ENCODE measurements around the gene CELF4.
A peak's percentile ranks its signal among the peaks of the same experiment; 100 is the strongest.

The CELF4 gene

GRCh38 chr18:37590346-37590745, 24.7 kb upstream of the CELF4 start:
- no CpG with 5 or more reads among the region's 1 CpG for WGBS (ENCODE audit: insufficient coverage, insufficient read length)

GRCh38 chr18:37588289-37588688, 22.7 kb upstream of the CELF4 start:
- no peaks in the 10 kb centered on the region for H3K36me3 ChIP-seq (ENCODE audit: control insufficient read depth, insufficient read depth, low read length)
- no CpG with 5 or more reads among the region's 2 CpGs for WGBS (ENCODE audit: insufficient coverage, insufficient read length)
- no peak overlapping the region for H3K27ac ChIP-seq (ENCODE audit: low read length)
- H3K9me3 ChIP-seq (ENCODE audit: control insufficient read depth, insufficient read depth, low read length) = no peaks in the 10 kb centered on the region
- H3K4me1 ChIP-seq (ENCODE audit: control insufficient read depth, insufficient read depth, low read length) = peaks cover 7% of the 10 kb centered on the region; the same call in 1 of the 2 replicates
- H3K4me3 ChIP-seq (ENCODE audit: low read length) = no peak overlapping the region
- H3K27me3 ChIP-seq (ENCODE audit: control insufficient read depth, insufficient read depth, low read length) = no peaks in the 10 kb centered on the region
- no peak for DNase-seq (ENCODE audit: low read depth, low spot score)

More at GRCh38 chr18:37590346-37590745, 24.7 kb upstream of the CELF4 start:
- DNase-seq (ENCODE audit: low read depth, low spot score) = no peak
- H3K4me1 ChIP-seq (ENCODE audit: control insufficient read depth, insufficient read depth, low read length) = peaks cover 5% of the 10 kb centered on the region; the same call in 1 of the 2 replicates
- H3K27ac ChIP-seq (ENCODE audit: low read length) = no peak overlapping the region
- H3K9me3 ChIP-seq (ENCODE audit: control insufficient read depth, insufficient read depth, low read length) = no peaks in the 10 kb centered on the region
- no peak overlapping the region for H3K4me3 ChIP-seq (ENCODE audit: low read length)
- no peaks in the 10 kb centered on the region for H3K36me3 ChIP-seq (ENCODE audit: control insufficient read depth, insufficient read depth, low read length)
- H3K27me3 ChIP-seq (ENCODE audit: control insufficient read depth, insufficient read depth, low read length) = no peaks in the 10 kb centered on the region

- no peaks in the 10 kb centered on the region for H3K36me3 ChIP-seq (ENCODE audit: control insufficient read depth, insufficient read depth, low read length)
- no peaks in the 10 kb centered on the region for H3K27me3 ChIP-seq (ENCODE audit: control insufficient read depth, insufficient read depth, low read length)
- DNase-seq (ENCODE audit: low read depth, low spot score) = no peak
- no CpG with 5 or more reads among the region's 8 CpGs for WGBS (ENCODE audit: insufficient coverage, insufficient read length)
- H3K9me3 ChIP-seq (ENCODE audit: control insufficient read depth, insufficient read depth, low read length) = no peaks in the 10 kb centered on the region
- peaks cover 7% of the 10 kb centered on the region; the same call in 1 of the 2 replicates for H3K4me1 ChIP-seq (ENCODE audit: control insufficient read depth, insufficient read depth, low read length)
- no peak overlapping the region for H3K4me3 ChIP-seq (ENCODE audit: low read length)
- no peak overlapping the region for H3K27ac ChIP-seq (ENCODE audit: low read length)
These were observed 21.1 kb upstream of the CELF4 start for GRCh38 chr18:37586656-37587225.

GRCh38 chr18:37584952-37585695, 19.5 kb upstream of the CELF4 start:
- Histone ChIP-seq H3K9me3 (ENCODE audit: control insufficient read depth, insufficient read depth, low read length) (no peaks in the 10 kb centered on the region), H3K27me3 (ENCODE audit: control insufficient read depth, insufficient read depth, low read length) (no peaks in the 10 kb centered on the region), H3K4me3 (ENCODE audit: low read length) (no peak overlapping the region), H3K36me3 (ENCODE audit: control insufficient read depth, insufficient read depth, low read length) (no peaks in the 10 kb centered on the region), H3K4me1 (ENCODE audit: control insufficient read depth, insufficient read depth, low read length) (peaks cover 7% of the 10 kb centered on the region; the same call in 1 of the 2 replicates), H3K27ac (ENCODE audit: low read length) (no peak overlapping the region)
- no CpG with 5 or more reads among the region's 7 CpGs for WGBS (ENCODE audit: insufficient coverage, insufficient read length)
- DNase-seq (ENCODE audit: low read depth, low spot score) = no peak

- Histone ChIP-seq H3K27me3 (ENCODE audit: control insufficient read depth, insufficient read depth, low read length) (no peaks in the 10 kb centered on the region), H3K36me3 (ENCODE audit: control insufficient read depth, insufficient read depth, low read length) (no peaks in the 10 kb centered on the region), H3K9me3 (ENCODE audit: control insufficient read depth, insufficient read depth, low read length) (no peaks in the 10 kb centered on the region), H3K27ac (ENCODE audit: low read length) (no peak overlapping the region), H3K4me3 (ENCODE audit: low read length) (no peak overlapping the region), H3K4me1 (ENCODE audit: control insufficient read depth, insufficient read depth, low read length) (peaks cover 7% of the 10 kb centered on the region; the same call in 1 of the 2 replicates)
- WGBS (ENCODE audit: insufficient coverage, insufficient read length) = no CpG with 5 or more reads among the region's 3 CpGs
- DNase-seq (ENCODE audit: low read depth, low spot score) = no peak
These were observed 18.6 kb upstream of the CELF4 start for GRCh38 chr18:37584217-37584616.

- Histone ChIP-seq H3K9me3 (ENCODE audit: control insufficient read depth, insufficient read depth, low read length) (no peaks in the 10 kb centered on the region), H3K36me3 (ENCODE audit: control insufficient read depth, insufficient read depth, low read length) (no peaks in the 10 kb centered on the region), H3K4me1 (ENCODE audit: control insufficient read depth, insufficient read depth, low read length) (peaks cover 18% of the 10 kb centered on the region), H3K27me3 (ENCODE audit: control insufficient read depth, insufficient read depth, low read length) (no peaks in the 10 kb centered on the region), H3K27ac (ENCODE audit: low read length) (no peak overlapping the region), H3K4me3 (ENCODE audit: low read length) (no peak overlapping the region)
- no peak for DNase-seq (ENCODE audit: low read depth, low spot score)
- WGBS (ENCODE audit: insufficient coverage, insufficient read length) = no CpG with 5 or more reads among the region's 2 CpGs
These were observed 16.7 kb upstream of the CELF4 start for GRCh38 chr18:37582261-37582660.

GRCh38 chr18:37578886-37579513, 13.4 kb upstream of the CELF4 start:
- Histone ChIP-seq H3K9me3 (ENCODE audit: control insufficient read depth, insufficient read depth, low read length) (no peaks in the 10 kb centered on the region), H3K4me1 (ENCODE audit: control insufficient read depth, insufficient read depth, low read length) (peaks cover 22% of the 10 kb centered on the region), H3K4me3 (ENCODE audit: low read length) (no peak overlapping the region), H3K27me3 (ENCODE audit: control insufficient read depth, insufficient read depth, low read length) (no peaks in the 10 kb centered on the region), H3K27ac (ENCODE audit: low read length) (no peak overlapping the region), H3K36me3 (ENCODE audit: control insufficient read depth, insufficient read depth, low read length) (no peaks in the 10 kb centered on the region)
- DNase-seq (ENCODE audit: low read depth, low spot score) = no peak
- WGBS (ENCODE audit: insufficient coverage, insufficient read length) = no CpG with 5 or more reads among the region's 14 CpGs

GRCh38 chr18:37578182-37578678, 12.6 kb upstream of the CELF4 start:
- DNase-seq (ENCODE audit: low read depth, low spot score) = no peak
- peaks cover 22% of the 10 kb centered on the region for H3K4me1 ChIP-seq (ENCODE audit: control insufficient read depth, insufficient read depth, low read length)
- no peak overlapping the region for H3K27ac ChIP-seq (ENCODE audit: low read length)
- H3K27me3 ChIP-seq (ENCODE audit: control insufficient read depth, insufficient read depth, low read length) = no peaks in the 10 kb centered on the region
- H3K9me3 ChIP-seq (ENCODE audit: control insufficient read depth, insufficient read depth, low read length) = no peaks in the 10 kb centered on the region
- WGBS (ENCODE audit: insufficient coverage, insufficient read length) = no CpG with 5 or more reads among the region's 6 CpGs
- no peaks in the 10 kb centered on the region for H3K36me3 ChIP-seq (ENCODE audit: control insufficient read depth, insufficient read depth, low read length)
- H3K4me3 ChIP-seq (ENCODE audit: low read length) = no peak overlapping the region

- H3K36me3 ChIP-seq (ENCODE audit: control insufficient read depth, insufficient read depth, low read length) = no peaks in the 10 kb centered on the region
- no peaks in the 10 kb centered on the region for H3K27me3 ChIP-seq (ENCODE audit: control insufficient read depth, insufficient read depth, low read length)
- WGBS (ENCODE audit: insufficient coverage, insufficient read length) = no CpG with 5 or more reads among the region's 7 CpGs
- no peak overlapping the region for H3K27ac ChIP-seq (ENCODE audit: low read length)
- peaks cover 22% of the 10 kb centered on the region for H3K4me1 ChIP-seq (ENCODE audit: control insufficient read depth, insufficient read depth, low read length)
- H3K9me3 ChIP-seq (ENCODE audit: control insufficient read depth, insufficient read depth, low read length) = no peaks in the 10 kb centered on the region
- no peak overlapping the region for H3K4me3 ChIP-seq (ENCODE audit: low read length)
- peak; percentile 84 for DNase-seq (ENCODE audit: low read depth, low spot score)
These were observed 11.5 kb upstream of the CELF4 start for GRCh38 chr18:37577051-37577611.

- H3K9me3 ChIP-seq (ENCODE audit: control insufficient read depth, insufficient read depth, low read length) = no peaks in the 10 kb centered on the region
- no peak overlapping the region for H3K4me3 ChIP-seq (ENCODE audit: low read length)
- no peaks in the 10 kb centered on the region for H3K36me3 ChIP-seq (ENCODE audit: control insufficient read depth, insufficient read depth, low read length)
- no peak overlapping the region for H3K27ac ChIP-seq (ENCODE audit: low read length)
- H3K27me3 ChIP-seq (ENCODE audit: control insufficient read depth, insufficient read depth, low read length) = no peaks in the 10 kb centered on the region
- WGBS (ENCODE audit: insufficient coverage, insufficient read length) = no CpG with 5 or more reads among the region's 10 CpGs
- DNase-seq (ENCODE audit: low read depth, low spot score) = no peak
- peaks cover 22% of the 10 kb centered on the region for H3K4me1 ChIP-seq (ENCODE audit: control insufficient read depth, insufficient read depth, low read length)
These were observed 10.0 kb upstream of the CELF4 start for GRCh38 chr18:37575646-37576045.
